Anterior cingulate cortex (tissue), 58 donors: ENCODE measurements around the gene RPS3.
"Not testable (repeated sequence)": the region's sequence is repeated elsewhere in the genome, so short reads cannot be mapped to it uniquely, and the experiment has no call there.

ENCODE experiments used
- DNase-seq, 58 donors: peaks; one replicate each; lab custom pipeline; 2025; lab: John Stamatoyannopoulos, UW

RPS3 gene

GRCh38 chr11:75409971-75410370 is 10.7 kb downstream of the RPS3 start:
- not testable (repeated sequence) for DNase-seq

- not testable (repeated sequence) for DNase-seq
Observed at GRCh38 chr11:75413146-75413545, 13.8 kb downstream of the RPS3 start.

GRCh38 chr11:75413864-75414263 is 14.5 kb downstream of the RPS3 start:
- DNase-seq = no peak

- no peak for DNase-seq
Observed at GRCh38 chr11:75420224-75421034, 21.1 kb downstream of the RPS3 start.

GRCh38 chr11:75421035-75421602 is 21.8 kb downstream of the RPS3 start:
- peak in 38 of 58 donors; percentile 5 to 67 (median 28) for DNase-seq

GRCh38 chr11:75421902-75422247 is 22.6 kb downstream of the RPS3 start:
- DNase-seq = no peak

GRCh38 chr11:75422248-75423231 is 23.2 kb downstream of the RPS3 start:
- DNase-seq = no peak

GRCh38 chr11:75423721-75424120 is 24.4 kb downstream of the RPS3 start:
- DNase-seq = no peak

GRCh38 chr11:75424396-75424795 is 25.1 kb downstream of the RPS3 start:
- DNase-seq = no peak

- no peak for DNase-seq
Observed at GRCh38 chr11:75425422-75425821, 26.1 kb downstream of the RPS3 start.

GRCh38 chr11:75426720-75427086 is 27.4 kb downstream of the RPS3 start:
- no peak for DNase-seq

GRCh38 chr11:75427181-75427580 is 27.9 kb downstream of the RPS3 start:
- DNase-seq = no peak

GRCh38 chr11:75428281-75428724 is 29.0 kb downstream of the RPS3 start:
- peak in 54 of 58 donors; percentile 21 to 94 (median 79) for DNase-seq

- no peak for DNase-seq
Observed at GRCh38 chr11:75428989-75429640, 29.8 kb downstream of the RPS3 start.

GRCh38 chr11:75429641-75429901 is 30.3 kb downstream of the RPS3 start:
- no peak for DNase-seq

- DNase-seq = peak in 36 of 58 donors; percentile 14 to 77 (median 46)
Observed at GRCh38 chr11:75429902-75430713, 30.8 kb downstream of the RPS3 start.

GRCh38 chr11:75430714-75431532 is 31.6 kb downstream of the RPS3 start:
- peak in 1 of 58 donors; percentile 36 for DNase-seq

GRCh38 chr11:75431533-75432525 is 32.5 kb downstream of the RPS3 start:
- DNase-seq = no peak
